WTC11 (cell line): ENCODE measurements around the gene KRTAP9-8.

Experiments
- ATF1 ChIP-seq: sonication (generic); formaldehyde crosslinking; IDR thresholded peaks from 2 replicates; pipeline ENCODE4 v1.8.1; 2023; ENCODE audit warnings: mild to moderate bottlenecking, moderate library complexity, missing genetic modification reagents
- CREM ChIP-seq: sonication (generic); formaldehyde crosslinking; IDR thresholded peaks from 2 replicates; pipeline ENCODE4 v1.8.1; 2022; ENCODE audit warnings: mild to moderate bottlenecking, missing genetic modification reagents, moderate library complexity
- CTCF ChIP-seq: fragments of 200-600 bp; IDR thresholded peaks from 2 replicates; pipeline ENCODE4 v1.8.0; 2022; ENCODE audit warnings: antibody characterized with exemption
- HMGA2 ChIP-seq: fragments of 250-450 bp; sonication (Bioruptor Pico); IDR thresholded peaks from 2 replicates; pipeline ENCODE4 v1.4.0; 2021; ENCODE audit warnings: mild to moderate bottlenecking, moderate library complexity
- STAT6 ChIP-seq: sonication (generic); formaldehyde crosslinking; conservative IDR thresholded peaks from 2 replicates; pipeline ENCODE4 v1.8.1; 2023; ENCODE audit warnings: mild to moderate bottlenecking, low read depth, missing genetic modification reagents, moderate library complexity
- TCF7 ChIP-seq: sonication (generic); formaldehyde crosslinking; IDR thresholded peaks from 2 replicates; pipeline ENCODE4 v1.8.0; 2022; ENCODE audit warnings: mild to moderate bottlenecking, low read depth, missing genetic modification reagents, moderate library complexity
- USF1 ChIP-seq: sonication (generic); formaldehyde crosslinking; IDR thresholded peaks from 2 replicates; pipeline ENCODE4 v1.8.0; 2022; ENCODE audit warnings: mild to moderate bottlenecking, missing genetic modification reagents
- USF2 ChIP-seq: sonication (generic); formaldehyde crosslinking; IDR thresholded peaks from 2 replicates; pipeline ENCODE4 v1.8.1; 2023; ENCODE audit warnings: mild to moderate bottlenecking, missing genetic modification reagents, moderate library complexity
- ZNF396 ChIP-seq: fragments of 250-450 bp; sonication (Bioruptor Pico); IDR thresholded peaks from 2 replicates; pipeline ENCODE4 v1.8.0; 2021; ENCODE audit warnings: mild to moderate bottlenecking, moderate library complexity, borderline replicate concordance
- TF ChIP-seq, protein P1 (sequence below): sonication (generic); formaldehyde crosslinking; IDR thresholded peaks from 2 replicates; pipeline ENCODE4 v1.8.1; 2022; ENCODE audit warnings: mild to moderate bottlenecking, moderate library complexity, missing genetic modification reagents

DNA sequence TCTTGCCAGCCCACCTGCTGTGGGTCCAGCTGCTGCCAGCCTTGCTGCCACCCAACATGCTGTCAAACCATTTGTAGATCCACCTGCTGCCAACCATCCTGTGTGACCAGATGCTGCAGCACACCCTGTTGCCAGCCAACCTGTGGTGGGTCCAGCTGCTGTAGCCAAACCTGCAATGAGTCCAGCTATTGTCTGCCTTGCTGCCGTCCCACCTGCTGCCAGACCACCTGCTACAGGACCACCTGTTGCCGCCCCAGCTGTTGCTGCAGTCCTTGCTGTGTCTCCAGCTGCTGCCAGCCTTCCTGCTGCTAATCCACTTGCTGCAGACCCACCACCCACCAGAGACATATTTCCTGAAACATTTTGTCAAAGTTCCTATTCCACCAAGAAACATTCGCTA, 47.5 kb upstream of the KRTAP9-8 start:
- TF ChIP-seq STAT6 (no peak), ATF1 (CRISPR knock-in tag) (no peak), USF2 (CRISPR knock-in tag) (no peak), CREM (CRISPR knock-in tag) (no peak), ZNF396 (CRISPR knock-in tag) (no peak), CTCF (no peak), USF1 (CRISPR knock-in tag) (no peak), TCF7 (CRISPR knock-in tag) (no peak), HMGA2 (no peak)
- TF ChIP-seq, protein P1, sequence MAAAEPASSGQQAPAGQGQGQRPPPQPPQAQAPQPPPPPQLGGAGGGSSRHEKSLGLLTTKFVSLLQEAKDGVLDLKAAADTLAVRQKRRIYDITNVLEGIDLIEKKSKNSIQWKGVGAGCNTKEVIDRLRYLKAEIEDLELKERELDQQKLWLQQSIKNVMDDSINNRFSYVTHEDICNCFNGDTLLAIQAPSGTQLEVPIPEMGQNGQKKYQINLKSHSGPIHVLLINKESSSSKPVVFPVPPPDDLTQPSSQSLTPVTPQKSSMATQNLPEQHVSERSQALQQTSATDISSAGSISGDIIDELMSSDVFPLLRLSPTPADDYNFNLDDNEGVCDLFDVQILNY (CRISPR knock-in tag), result no peak
